HG02870 (cell line): ENCODE measurements around the gene COL25A1.
"Not testable (repeated sequence)": the region's sequence is repeated elsewhere in the genome, so short reads cannot be mapped to it uniquely, and the experiment has no call there.

Experiments
- ATAC-seq: cut with Tn5 transposase; IDR thresholded peaks from one replicate; pipeline ENCODE4 v1.9.1; 2021; ENCODE audit warnings: mild to moderate bottlenecking, moderate library complexity; ENCODE audit not compliant: unreplicated experiment

The COL25A1 gene

DNA sequence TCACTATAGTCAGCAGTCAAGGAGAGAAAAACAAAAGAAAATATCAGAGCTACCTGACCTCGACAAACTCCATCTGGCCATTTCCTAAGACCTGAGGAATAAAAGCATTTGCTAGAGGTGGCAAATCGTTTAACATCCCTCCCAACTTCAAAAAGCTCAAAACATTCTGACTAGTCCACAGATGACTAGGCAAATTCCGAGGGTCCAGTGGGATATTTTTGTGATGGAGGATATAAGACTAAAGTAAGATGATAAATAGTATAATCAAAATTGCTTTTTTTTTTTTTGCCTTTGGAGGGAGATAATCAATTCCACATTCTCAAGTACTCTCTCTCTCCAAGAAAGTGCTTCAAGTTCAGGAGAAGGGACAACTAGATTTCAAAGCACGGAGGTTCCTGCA is 420.5 kb downstream of the COL25A1 start:
- no peak for ATAC-seq

DNA sequence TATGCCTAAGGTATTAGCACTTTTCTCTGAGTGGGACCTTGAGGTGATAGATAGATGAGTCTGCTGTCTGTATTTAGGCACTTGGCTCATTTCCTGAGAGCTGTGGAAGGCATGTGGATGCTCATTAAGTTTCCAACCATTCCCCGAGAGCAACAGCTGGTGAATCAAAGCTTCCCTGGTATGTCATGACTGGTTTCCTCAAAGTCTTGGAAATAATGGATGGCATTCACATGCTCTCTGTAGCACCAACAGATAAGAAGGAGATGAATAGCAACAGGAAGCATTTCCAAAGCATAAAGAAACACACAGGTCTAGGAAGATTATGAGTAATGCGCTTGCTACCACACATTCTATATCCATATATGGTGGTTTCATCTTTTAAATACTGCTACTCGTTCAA is 421.3 kb downstream of the COL25A1 start:
- ATAC-seq, result no peak

DNA sequence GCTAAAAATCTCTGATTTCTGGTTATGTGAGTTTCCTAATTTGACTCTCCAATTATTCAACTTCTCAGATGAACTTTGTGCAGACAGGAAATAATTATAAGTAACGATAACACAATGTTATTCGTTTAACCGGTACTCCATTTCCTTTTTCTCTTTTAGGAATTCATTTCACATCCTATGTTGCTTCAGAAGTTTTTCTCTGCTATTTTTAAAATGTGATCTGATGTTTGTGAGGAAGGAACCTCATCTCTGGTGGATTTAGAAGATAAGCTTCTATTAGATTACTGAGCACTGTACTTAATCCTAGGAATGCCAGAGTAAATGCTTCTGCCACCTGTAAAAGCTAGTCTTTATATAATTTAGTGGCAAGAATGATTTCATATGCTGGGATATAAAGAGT is 423.7 kb downstream of the COL25A1 start:
- ATAC-seq, result no peak

- no peak for ATAC-seq
Observed at GRCh38 chr4:108877821-108878220, 424.6 kb downstream of the COL25A1 start.

GRCh38 chr4:108874806-108875205 is 427.7 kb downstream of the COL25A1 start:
- no peak for ATAC-seq

DNA sequence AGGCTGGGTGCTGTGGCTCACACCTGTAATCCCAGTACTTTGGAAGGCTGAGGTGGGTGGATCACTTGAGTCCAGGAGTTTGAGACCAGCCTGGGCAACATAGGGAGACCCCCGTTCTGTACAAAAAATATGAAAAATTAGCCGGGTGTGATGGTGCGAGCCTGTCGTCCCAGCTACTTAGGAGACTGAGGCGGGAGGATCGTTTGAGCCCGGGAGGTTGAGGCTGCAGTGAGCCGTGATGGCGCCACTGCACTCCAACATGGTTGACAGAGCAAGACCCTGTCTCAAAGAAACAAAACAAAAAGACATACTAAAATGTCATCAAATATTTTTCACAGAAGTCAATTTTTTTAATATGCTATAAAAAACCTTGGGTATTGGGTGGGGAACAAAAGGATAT is 432.5 kb downstream of the COL25A1 start:
- not testable (repeated sequence) for ATAC-seq

GRCh38 chr4:108868606-108869227 is 433.7 kb downstream of the COL25A1 start:
- ATAC-seq, result no peak

DNA sequence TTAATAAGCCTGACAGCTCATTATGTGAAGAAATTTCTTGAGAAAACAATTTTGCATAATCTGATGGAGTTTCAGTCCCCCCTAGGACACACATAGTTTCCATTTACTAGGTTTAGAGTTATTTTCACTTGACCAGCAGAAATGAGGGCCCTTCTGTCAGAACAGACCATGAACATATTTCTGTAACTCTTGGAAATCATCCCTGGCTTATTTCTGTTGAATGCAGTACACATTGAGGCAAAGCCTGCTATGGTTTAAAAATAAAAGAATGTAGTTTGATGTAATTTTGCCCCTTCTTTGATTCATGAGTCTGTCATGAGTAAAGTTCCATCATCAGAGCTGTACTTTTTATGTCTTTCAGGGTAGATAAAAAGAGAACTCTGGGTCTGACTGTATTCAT is 435.0 kb downstream of the COL25A1 start:
- no peak for ATAC-seq

- no peak for ATAC-seq
Observed at GRCh38 chr4:108861334-108861733, 441.1 kb downstream of the COL25A1 start.

- no peak for ATAC-seq
Observed at GRCh38 chr4:108854786-108855185, 447.7 kb downstream of the COL25A1 start.

DNA sequence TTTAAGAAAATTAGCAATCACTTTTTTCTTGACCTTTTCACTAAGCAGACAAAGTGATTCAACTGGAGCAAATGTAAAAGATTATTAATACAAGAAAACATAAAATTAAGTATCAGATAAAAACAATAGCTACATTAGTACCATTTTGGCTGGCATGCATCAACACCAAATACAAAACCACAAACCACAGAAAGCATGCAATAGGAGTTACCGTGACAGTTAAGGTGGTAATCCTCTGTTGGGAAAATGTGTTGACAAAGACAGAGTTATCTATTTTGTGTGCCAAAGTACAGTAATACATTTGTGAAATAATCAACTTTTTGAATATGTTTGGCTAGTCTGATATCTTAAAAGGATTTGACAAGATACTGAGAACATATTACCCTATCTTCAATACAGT is 449.8 kb downstream of the COL25A1 start:
- ATAC-seq, result no peak

DNA sequence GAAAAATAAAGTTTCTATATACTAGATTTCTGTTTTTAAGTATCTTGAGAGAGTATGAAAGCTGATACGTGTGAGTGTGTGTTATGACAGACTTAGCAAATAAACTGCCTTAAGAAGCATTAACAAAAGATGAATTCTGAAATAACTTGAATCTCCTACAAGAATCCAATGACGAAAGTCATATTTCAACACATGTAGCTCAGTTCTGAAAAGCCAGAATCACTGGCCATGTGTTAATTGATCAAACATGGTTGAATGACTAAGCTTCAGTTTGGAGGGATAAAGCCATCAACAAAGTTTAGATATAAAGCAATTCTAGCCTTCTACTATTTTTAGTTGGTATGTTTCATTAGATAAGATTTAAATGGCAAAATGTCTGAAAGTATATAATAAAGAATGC is 451.1 kb downstream of the COL25A1 start:
- no peak for ATAC-seq

DNA sequence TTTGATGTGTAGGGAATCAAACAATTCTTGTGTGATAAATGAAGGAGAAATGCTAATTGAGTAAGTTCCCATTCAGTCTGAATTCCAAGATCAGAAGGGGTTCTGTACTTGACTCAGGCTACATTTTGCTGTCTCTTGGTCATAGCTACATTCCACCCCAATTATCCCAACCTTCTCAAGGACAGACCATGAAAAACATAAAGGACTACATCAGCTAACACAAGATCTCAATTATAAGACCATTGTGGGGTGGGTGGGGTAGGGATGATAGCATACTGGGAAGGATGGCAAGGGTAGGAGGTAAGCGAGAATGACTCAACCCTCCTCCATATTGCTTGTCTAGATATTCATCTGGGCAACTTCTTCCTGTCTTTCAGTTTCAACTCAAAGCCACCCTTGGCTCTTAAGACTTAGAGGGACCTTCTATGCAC is 452.2 kb downstream of the COL25A1 start:
- ATAC-seq, result no peak

DNA sequence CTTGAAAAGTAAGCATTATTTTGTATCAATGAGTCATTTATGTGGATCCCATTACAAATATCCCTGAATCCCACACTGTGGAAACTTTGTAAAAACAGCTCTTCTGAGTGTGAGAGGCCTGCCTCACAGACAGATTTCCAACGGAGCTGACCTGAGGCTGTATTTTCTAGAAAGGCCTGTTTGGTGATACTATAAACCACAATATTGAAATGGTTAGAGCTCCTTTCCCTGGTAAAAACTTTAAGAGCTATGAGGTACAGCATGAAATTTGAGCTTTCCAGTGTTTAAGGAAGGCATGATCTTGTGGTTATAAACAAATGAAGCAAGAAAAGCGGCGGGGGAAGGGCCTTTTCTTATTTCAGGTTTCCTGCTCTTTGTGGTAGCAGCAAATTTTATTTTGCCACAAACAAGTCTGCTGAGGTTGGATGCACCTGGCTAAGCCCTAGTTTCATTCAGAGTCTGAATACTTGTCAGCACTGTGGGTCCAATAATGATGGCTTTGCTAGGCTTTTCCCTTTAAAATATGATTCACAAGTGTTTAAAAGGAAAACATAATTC is 452.8 kb downstream of the COL25A1 start:
- ATAC-seq, result peak; percentile 93

DNA sequence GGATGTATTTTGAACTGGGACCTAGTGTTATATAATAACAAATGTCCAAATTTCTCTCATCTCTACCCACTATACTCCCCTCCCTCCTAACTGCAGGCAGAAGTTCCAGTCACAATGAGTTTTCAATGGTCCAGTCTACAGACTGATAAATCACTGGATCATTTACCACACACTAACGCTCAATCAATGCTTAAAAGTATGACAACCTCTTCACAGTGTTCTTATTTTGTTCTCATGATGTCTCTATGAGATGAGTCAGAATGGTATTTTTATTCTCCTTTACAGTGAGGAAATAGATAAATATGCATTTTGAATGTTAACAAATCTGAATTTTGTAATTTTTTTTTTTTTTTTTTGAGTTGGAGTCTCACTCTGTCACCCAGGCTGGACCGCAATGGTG is 455.9 kb downstream of the COL25A1 start:
- ATAC-seq, result no peak

- ATAC-seq, result no peak
Observed at GRCh38 chr4:108840426-108840975, 462.0 kb downstream of the COL25A1 start.

- no peak for ATAC-seq
Observed at GRCh38 chr4:108839333-108839732, 463.1 kb downstream of the COL25A1 start.

- no peak for ATAC-seq
Observed at GRCh38 chr4:108838451-108838850, 464.0 kb downstream of the COL25A1 start.

- no peak for ATAC-seq
Observed at GRCh38 chr4:108834835-108835384, 467.5 kb downstream of the COL25A1 start.

DNA sequence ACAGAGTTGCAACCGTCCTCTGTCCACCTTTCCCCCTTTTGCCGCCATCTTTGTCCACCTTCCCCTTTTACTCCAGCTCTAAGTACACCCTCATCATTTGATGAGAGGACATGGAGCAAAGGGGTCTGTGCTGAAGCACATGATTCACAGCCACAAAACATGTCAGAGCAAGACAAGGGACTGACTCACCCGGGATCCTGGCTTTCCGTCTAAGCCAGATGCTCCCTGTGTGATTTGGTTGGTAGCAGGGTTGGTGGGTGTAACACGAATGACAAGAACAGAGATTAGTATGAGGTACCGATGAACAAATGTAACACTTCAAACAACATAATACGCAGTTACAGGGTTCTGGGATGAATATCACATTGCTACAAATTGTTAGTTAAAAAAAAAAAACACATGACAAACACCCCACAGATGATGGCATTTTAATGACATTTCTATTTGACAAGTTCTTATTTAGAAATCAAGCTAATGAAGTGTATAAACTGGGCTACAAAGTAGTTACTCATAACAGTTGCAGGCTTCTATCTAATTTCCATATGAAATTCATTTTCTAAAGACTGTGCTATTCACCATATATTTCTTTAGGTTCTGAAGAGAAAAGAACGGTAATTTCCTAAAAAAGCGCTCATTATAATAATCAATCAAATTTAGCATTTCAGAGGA is 468.2 kb downstream of the COL25A1 start:
- ATAC-seq, result no peak

- no peak for ATAC-seq
Observed at GRCh38 chr4:108833046-108833445, 469.4 kb downstream of the COL25A1 start.

- ATAC-seq, result no peak
Observed at GRCh38 chr4:108831886-108832285, 470.6 kb downstream of the COL25A1 start.
